Spleen (tissue), 7 donors: Measurements from ENCODE around the gene AGAP6.

ENCODE experiments used
- CTCF ChIP-seq, 11 experiments: fragments of 200-600 bp in 7 of 11; fragments of 450-650 bp in 4 of 11; sonication (generic) in 4 of 11; IDR thresholded peaks in 8 of 11; conservative IDR thresholded peaks in 3 of 11; 1 replicate in 7 of 11; 2 replicates in 4 of 11; pipeline versions ENCODE4 v1.4.0 to v1.8.0; 2016 to 2021; ENCODE audit warnings: antibody characterized with exemption in 11 of 11, inconsistent platforms in 4 of 11, mild to moderate bottlenecking in 1 of 11
- POLR2A ChIP-seq, 3 donors: fragments of 450-650 bp; IDR thresholded peaks; one replicate each; pipeline ENCODE4 v1.5.1; 2017; ENCODE audit warnings: antibody characterized with exemption in 3 of 3, mild to moderate bottlenecking in 1 of 3
- donor health status: DM: no; HTN: no; CAD: no; lungs with moderate emphysema.
- donor health status: DM: no; HTN: no; CAD: no.
- donor health status: DM: no; HTN: no; CAD: no.

GRCh38 chr10:50025627-50026026 lies 37.4 kb downstream of the AGAP6 start:
- no peak for TF ChIP-seq CTCF (IDR thresholded peaks at IDR 0.05 in 8 of 11, conservative IDR thresholded peaks at IDR 0.05 in 3 of 11)
- no peak for TF ChIP-seq POLR2A (IDR thresholded peaks at IDR 0.05)
